Kidney capillary endothelial cell (primary cell): ENCODE data around the gene SIPA1.
A peak's percentile ranks its signal among the peaks of the same experiment; 100 is the strongest.
"Not testable (repeated sequence)": the region's sequence is repeated elsewhere in the genome, so short reads cannot be mapped to it uniquely, and the experiment has no call there.

ENCODE experiments used
- DNase-seq: peaks from one replicate; pipeline ENCODE4 v3.0.0-alpha.2; 2018; ENCODE audit warnings: low spot score

The SIPA1 gene

DNA sequence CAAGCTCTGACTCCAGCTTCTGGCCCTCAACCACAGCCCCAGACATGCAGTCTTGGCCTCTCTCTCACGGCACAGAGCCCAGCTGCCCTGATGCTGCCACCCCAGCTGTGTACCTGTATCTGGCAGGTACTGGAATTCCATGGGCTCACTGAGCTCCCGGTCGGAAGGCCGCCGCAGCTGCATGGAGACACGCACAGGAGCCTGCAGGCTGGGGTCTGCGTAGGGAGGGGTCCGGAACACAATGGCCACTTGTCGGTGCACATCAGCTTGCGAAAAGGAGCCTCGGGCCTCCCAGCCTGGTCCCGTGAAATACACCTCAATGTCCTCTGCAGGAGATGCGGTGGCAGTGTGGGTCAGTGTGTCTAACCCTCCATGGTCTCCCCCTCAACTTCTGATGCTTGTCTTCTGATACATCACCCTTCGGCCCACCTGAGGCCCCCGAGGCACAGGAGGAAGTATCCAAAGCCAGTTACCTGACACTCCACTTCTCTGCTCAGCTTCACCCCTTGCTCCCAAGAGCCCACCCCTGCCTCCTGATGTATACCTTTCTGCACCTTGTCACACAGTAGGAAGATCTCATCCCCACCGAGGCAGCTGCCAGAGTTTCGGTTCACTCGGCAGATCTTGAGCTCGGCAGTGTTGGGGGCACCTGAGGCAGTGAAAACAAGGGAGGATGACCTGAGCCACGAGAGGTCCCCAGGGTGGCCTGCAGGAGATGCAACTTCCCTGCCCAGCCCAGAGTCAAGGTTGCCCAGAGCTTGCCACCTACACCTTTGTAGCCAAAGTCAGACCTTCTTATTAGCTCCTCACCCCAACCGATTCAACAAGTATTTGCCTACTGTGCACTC is 20.5 kb downstream of the SIPA1 start:
- DNase-seq: no peak

DNA sequence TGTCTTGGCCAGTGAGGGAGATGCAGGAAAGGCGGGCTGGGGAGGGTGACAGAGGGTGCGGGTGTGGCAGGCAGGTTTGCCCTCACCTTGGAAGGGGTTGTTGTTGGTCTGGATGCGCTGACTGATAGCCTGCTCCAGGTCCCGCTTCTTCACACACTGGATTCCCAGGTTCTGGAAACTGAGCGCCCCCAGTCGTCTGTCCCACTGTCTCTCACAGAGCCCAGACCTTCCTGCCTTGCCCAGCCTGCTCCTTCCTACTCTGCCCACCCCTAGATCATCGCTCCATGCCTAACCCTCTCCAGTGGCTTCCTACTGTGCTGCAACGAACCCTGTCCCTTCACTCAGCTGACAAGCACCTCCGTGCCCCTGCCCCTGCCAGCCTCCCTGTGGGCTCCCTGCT is 22.1 kb downstream of the SIPA1 start:
- DNase-seq: no peak

DNA sequence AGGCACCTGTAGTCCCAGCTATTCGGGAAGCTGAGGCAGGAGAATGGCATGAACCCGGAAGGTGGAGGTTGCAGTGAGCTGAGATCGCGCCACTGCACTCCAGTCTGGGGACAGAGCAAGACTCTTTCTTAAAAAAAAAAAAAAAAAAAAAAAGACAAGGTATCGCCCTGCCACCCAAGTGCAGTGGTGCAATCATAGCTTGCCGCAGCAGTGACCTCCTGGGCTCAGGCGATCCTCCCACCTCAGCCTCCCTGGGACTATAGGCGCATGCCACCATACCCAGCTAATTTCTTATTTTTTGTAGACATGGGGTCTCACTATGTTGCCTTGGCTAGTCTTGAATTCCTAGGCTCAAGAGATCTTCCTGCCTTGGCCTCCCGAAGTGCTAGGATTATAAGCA is 23.0 kb downstream of the SIPA1 start:
- not testable (repeated sequence) for DNase-seq

DNA sequence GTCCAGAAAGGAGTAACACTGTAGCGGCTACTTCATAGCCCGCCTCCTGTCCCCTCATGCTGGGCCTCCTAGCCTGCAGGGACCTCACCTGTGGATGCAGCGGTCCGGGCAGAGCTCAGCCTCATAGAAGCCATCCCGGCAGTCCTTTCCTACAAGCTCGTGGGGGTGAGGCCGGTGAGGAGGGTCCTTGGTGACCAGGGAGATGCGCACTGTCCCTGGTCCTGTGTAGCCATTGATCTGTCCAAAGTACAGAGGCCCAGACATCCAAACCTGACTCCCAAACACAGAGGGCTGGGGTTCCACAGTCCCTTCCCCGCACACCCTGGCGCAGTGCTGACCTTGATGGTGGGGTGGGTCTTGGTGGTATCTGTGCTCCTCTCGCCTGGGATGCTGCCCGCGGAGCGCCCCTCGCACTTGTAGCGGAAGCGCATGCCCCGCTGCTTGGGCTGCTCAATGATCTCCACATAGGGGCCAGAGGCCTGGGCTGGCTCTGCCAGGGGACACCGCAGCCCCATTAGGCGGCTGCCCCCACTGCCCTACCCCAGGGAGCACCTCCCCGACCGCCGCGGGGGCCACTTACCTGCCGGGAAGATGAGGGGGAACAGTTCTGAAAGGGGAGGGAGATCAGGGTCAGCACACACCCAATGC is 23.8 kb downstream of the SIPA1 start:
- DNase-seq: no peak

DNA sequence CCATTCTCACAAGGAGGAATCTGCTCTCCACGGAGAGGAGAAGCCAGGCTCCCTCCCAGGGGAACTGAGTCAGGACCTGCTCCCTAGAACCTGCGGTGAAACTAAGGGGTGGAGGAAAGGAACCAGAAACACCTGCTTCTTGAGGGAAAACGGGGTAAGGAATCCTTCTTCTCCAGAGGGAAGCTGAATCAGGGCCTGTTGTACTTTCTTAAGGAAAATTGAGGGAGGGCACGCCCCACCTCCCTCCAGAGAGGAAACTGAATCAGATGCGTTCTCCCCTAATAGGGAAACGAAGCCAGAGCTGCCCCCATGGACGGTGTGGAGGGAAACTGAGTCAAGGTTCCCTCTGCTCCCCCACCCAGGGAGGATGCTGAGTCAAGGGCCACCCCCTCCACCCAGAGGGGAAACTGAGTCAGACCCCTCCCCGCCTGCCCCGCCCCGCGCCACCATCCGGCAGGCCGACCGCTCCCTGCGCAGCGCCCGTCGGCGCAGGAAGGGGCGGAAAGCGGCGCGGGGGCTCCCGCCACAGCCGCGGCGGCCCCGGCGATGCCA is 24.4 kb downstream of the SIPA1 start:
- DNase-seq: no peak

- DNase-seq: peak; percentile 92
Measured at GRCh38 chr11:65662799-65663638, 25.1 kb downstream of the SIPA1 start, which contains the start of gene RELA. TSS of gene RELA (minus strand) at chr11:65662916. CDS start at chr11:65662832, 84 bp downstream.

- no peak for DNase-seq
Measured at GRCh38 chr11:65663639-65664200, 25.8 kb downstream of the SIPA1 start.

DNA sequence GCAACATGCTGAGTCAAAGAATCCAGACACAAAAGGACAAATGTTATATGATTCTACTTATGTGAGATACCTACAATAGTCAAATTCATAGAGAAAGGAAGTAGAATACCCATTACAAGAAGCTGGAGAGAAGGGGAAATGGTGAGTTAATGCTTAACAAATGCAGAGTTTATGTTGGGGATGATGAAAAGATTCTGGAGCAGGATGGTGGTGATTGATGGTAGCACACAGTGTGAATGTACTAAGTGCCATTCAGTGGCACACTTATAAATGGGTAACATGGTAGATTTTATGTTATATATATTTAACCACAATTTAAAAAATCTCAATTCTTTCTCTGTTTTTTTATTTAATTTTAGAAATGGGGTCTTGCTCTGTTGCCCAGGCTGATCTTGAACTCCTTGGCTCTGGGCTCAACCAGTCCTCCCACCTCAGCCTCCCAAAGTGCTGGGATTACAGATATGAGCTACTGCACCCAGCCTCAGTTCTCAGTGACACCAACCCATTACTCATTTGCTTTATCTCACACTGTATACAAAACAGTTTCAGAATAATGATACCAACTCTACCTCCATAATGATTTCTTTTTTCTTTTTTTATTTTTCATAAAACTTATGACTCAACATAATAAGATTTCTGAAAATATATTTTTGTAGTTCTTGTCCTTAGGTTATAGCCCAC is 34.4 kb downstream of the SIPA1 start:
- DNase-seq: no peak

DNA sequence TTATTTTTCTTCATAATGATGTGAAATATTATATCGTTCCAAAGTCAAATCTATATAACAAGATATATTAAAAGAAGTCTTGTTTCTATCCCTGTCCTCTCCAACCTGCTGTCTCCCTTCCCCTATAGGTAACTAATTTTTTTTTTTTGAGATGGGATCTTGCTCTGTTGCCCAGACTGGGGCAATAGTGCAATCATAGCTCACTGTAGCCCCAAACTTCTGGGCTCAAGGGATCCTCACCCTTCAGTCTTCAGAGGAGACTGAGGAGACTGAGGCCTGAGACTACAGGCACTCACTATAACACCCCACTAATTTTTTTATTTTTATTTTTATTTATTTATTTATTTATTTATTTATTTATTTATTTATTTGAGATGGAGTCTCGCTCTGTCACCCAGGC is 35.1 kb downstream of the SIPA1 start:
- DNase-seq: no peak

GRCh38 chr11:65680192-65680743 is 42.4 kb downstream of the SIPA1 start:
- no peak for DNase-seq

DNA sequence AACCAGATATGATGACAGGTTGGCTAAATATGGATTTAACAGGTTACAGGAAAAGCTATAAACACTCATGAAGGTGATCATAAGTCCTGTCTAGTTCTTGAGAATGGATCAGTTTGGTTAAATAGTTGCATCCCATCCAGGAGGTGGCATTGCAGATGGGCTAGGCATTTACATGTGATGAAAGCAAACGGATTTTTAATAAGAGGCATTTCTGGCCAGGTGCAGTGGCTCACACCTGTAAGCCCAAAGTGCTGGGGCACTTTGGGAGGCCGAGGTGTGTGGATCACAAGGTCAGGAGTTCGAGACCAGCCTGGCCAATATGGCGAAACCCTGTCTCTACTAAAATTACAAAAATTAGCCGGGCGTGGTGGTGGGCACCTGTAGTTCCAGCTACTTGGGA is 45.6 kb downstream of the SIPA1 start:
- not testable (repeated sequence) for DNase-seq

DNA sequence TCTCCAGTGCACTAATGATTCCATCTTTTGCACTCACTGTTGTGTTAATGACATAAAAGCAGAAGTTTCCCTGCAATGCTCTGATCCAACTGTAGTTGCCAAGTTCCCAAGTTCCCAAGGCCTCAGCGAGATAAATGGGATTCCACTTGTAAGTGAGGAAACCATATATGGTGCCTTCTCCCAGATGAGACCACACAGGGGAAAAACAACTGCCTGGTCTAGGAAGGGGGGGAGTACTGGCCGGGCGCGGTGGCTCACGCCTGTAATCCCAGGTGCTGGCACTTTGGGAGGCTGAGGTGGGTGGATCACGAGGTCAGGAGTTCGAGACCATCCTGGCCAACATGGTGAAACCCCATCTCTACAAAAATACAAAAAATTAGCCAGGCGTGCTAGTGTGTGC is 48.1 kb downstream of the SIPA1 start:
- DNase-seq: no peak

DNA sequence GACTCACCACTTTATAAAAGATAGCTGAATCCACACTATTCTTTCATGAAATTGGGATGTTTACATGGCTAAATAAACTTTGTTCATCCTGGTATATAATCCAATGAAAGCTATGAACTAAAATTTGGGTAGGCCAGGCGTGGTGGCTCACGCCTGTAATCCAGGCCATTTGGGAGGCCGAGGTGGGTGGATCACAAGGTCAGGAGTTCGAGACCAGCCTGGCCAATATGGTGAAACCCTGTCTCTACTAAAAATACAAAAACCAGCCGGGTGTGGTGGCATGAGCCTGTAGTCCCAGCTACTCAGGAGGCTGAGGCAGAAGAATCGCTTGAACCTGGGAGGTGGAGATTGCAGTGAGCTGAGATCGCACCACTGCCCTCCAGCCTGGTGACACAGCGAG is 53.9 kb downstream of the SIPA1 start:
- not testable (repeated sequence) for DNase-seq

DNA sequence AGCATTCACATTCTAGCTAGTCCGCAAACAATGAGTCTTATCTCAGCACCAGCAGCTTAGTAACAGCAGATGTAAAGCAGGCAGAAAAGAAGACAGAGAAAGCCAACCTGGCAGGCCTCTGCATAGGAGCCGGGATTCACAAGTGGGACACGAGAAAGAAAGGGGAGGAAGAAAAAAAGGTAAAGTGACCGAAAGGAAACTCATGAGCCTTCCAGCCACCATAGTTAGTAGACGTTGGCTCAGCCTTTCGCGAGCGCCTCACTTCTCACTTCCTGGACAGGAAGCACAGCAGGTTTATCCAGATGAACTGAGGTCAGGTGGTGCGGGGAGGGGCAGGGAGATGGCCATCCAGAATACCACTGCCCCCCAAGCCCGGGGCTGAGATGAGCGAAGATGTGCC is 54.5 kb downstream of the SIPA1 start:
- DNase-seq: no peak

DNA sequence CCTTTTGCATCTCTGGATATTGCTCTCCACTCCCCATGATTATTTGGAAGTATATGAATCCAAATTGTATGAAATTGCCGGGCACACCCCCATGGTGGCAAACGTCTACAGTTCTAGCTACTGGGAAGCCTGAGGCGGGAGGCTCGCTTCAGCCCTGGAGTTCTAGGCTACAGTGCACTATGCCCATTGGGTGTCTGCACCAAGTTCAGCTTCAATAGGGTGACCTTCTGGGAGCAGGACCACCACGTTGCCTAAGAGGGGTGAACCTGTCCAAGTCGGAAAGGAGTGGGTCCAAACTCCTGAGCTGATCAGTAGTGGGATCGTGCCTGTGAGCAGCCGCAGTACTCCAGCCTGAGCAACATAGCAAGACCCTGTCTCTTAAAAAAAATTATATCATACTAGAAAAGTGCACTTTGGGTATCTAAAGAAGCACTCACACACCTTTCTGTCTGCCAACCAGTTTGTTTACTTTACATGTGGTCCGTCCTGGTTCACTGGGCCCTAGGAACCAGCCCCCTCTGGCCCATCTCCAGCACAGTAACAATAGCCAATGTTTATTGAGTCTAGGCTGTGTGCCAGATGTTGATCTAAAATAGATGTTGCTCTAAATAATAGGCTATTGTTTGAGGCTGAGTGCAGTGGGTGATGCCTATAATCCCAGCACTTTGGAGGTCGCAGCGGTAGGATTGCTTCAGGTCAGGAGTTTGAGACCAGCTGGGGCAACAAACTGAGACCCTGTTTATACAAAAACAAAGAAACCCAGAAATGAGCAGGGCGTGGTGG is 57.7 kb downstream of the SIPA1 start:
- DNase-seq: peak; percentile 52

DNA sequence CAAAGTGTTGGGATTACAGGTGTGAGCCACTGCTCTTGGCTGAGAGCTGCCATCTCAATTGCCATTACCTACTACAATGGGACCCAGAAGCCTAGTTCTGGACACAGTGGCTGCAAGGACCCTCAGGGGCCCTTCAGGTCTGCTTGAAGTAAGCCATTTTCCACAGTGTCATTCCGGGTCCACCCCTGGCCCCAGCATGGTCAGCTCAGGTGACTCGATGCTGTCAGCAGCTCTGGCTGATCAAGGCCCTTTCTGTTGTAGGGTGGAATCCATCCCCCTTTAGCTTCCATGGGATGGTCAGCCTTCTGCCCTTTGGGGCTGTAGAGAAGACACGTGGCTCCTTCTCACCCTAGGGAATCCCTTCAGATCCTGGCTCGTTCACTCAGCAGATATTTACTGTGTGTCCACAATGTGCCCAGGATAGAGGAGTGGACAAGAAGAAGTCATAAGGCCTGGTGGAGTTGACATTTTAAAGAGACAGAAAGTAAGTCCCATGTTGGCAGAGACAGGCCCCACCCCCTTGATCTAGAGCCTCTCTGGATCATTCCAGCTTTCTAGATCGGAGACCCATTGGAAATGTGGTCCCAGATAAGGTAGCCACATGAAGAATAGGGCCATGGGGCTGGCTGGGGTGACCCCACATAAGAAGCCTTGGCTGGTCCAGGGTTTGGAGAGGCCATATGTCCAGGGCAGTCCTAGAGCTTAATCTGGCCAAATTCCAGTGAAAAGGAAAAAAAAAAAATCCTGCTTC is 59.1 kb downstream of the SIPA1 start:
- DNase-seq: no peak

- DNase-seq: peak; percentile 82
Measured at GRCh38 chr11:65698205-65698604, 60.3 kb downstream of the SIPA1 start.

GRCh38 chr11:65699306-65699705 is 61.4 kb downstream of the SIPA1 start:
- no peak for DNase-seq

DNA sequence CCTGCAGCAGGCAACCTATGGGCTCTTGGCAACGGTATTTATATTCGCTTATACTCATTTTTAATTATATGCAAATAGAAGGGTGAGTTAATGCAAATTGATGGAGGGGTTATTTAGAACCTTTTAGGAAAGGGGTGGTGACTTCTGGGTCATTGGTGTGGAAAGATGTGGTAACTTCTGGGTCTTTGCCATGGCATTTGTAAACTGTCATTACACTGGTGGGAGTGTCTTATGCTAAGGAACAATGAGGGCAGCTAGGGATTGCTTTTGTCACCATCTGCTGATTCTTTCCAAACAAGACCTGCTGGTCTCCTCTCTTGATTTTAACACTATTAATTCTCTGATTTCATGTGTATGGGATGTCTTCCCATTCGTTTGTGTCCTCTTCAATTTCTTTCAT is 62.5 kb downstream of the SIPA1 start:
- DNase-seq: no peak
